Measurements from ENCODE around the gene PDGFD.

DNA sequence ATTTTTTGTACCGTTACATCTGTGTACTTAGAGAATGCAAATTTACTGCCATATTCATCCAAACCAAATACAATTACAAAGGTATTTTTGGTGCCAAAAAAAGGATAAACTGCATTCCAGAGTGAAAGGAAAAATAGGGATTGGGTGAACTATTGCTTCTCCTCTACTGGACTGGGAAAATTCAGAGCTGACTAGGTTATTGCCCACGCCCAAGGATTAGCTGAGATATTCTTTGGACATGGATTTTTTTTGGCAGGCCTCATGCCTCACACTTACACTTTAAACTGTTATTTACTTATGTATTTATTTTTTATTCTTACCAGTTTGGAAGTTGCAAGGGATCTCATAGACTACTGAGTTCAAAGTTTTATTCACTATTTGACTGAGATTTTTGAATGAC is 203.8 kb downstream of the PDGFD start:
- no peak for TF ChIP-seq CTCF (IDR thresholded peaks at IDR 0.05)
- TF ChIP-seq POLR2AphosphoS5 (IDR thresholded peaks at IDR 0.05; ENCODE audit: insufficient read depth in 1 of 2, low read depth in 1 of 2): no peak
- no peak for TF ChIP-seq POLR2A (IDR thresholded peaks at IDR 0.05)
